ENCODE measurements around the gene FCER1G.

Gene FCER1G

DNA sequence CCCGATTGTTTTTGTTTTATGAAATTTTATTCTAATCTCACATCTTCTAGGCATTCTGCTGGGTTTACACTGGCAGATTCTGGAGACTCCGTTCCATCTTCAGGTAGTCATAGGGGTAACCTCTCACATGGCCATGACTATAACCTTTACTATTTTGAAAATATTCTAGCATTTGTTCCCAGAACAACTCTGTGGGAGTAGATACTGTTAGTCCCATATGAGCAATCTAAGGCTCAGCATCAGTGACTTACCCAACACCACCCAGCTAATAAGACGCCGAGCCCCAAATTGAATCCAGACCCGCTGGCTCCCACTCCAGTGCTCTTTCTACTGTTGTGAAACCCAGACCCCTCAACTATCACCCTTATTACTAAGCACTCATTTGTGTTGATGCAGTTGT is 26.1 kb upstream of the FCER1G start:
- DNase-seq: no peak

DNA sequence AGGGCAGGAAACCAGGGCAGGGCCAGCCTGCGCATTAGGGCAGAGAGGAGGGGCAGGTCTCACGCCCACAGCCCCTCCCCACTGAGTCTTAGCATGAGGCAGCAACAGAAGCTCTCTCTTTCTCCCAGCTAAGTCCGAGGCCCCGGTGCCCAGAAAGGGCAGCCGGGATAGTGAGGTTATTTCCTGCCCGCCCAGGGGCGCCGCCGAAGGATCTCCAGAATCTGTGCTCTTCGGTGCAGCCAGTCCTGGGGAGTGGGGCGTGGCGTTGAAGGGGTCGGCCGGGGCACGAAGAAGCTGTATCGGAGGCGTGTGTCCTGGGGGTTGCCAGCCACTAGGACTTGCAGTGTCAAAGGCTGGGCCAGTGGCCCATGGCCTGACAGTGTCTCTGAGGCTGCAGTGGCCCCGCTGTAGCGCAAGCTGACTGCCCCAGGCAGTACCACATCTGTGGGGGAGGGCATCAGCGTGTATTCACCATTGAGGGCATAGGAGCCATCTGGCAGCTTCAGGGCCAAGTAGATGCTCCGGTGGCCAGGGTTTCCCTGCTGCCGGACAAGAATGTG is 24.1 kb upstream of the FCER1G start:
- DNase-seq: no peak

DNA sequence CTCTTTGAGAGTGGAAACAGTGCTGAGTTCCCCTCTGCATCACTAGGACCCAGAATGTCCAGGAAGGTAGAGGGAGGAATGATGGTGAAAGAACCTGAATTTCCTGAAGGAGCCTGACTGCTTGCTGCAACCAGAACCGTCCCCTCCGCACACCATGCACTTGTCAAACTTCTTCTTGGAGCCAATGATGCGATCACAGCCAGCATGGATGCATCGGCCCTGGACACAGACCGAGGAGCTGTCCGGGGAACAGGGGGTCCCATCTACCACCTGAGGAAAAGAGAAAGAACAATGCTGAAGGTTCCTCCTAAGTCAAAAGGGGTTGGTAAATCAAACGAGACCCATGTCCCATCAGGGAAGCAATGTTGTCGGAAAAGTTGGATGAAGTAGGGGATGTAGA is 23.1 kb upstream of the FCER1G start:
- DNase-seq: no peak

DNA sequence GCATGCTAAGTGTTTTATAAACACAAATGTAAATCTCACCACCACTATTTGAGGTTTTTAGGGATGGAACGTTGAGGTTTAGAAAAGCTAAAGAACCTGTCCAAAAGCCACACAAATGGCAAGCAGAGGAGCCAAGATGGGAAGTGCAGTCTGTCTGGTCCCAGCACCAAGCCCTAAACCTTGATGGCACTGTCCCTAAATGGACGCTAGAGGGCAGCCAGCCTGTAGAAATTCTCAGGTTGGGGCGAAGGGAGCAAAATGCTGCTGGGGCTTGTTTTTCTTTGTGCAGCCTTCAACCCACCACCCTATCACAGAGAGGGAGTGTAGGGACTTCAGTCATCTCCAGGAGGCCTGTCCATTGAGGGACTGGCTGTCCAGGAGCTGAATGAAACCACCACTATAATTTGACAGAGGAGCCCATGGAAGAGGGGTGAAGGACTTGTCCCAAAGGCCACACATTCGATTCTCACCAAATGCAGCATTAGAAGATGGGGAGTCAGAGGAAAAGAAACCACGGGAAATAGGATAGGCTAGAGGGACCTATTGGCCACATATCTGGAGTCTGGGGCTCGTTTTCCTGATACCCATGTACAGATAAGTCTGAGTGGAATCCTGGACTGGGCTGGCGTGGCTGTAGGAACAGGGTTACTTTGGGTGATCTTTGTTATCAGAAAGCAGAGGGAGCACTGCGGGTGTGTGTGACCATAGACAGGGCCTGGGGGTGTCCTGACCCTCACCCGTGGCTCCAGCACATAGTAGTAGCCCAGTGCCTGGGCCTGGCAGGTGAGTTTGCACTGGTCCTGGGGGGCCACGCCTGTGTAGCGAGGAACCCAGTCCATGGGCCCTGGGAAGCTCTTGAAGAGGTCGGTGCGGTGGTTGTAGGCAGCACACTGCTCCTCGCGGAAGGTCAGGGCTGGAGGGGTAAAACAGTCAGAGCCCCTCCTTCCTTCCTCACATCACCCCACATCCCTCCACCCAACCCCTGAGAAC is 22.3 kb upstream of the FCER1G start:
- DNase-seq: no peak

DNA sequence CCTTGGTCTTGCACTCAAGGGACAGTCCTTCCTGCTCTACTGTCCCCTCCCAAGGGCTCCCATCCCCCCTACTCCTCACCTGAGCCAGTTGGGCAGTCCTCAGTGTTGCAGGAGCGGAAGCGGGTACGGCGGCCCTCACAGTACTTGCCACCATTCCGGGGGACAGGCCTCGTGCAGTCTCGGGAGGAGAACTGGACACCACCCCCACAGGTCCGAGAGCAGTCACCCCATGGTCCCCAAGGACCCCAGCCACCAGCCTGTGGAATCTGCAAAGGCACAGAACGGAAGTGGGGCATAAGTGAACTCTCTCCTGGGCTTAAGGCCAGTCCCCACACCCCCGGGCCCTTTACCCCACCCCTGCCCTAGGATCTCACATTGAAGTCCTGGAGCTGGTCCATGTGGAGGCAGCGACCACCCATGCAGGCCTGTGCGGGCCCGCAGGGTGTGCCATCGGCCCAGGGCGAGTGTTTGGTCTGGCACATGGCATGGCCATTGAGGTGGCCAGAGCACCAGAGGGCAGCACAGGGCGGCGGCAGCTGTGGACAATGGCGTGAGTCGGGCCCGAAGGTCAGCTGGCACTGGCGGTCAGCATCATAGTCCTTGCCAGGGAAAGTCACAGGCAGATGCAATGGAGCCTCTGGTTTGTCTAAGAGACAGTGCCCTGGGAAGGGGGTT is 21.4 kb upstream of the FCER1G start:
- no peak for DNase-seq

DNA sequence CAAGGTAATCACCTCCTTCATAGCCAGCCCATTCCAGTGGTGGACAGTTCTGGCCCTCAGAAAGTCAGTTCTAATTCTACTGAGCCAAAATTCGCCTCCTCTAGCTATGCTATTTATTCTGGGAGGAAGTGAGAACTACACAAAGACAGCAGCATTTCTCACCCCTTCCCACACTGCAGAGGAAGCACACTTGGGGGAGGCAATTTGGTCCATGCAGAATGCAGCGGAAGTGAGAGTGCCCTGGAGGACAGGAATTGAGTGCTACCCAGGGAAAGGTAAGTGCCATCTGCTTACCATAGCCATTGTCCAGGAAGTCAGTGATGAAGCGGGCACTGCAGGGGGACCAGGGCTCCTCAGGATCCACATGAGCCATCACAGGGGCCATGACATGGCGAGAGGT is 19.9 kb upstream of the FCER1G start:
- no peak for DNase-seq

DNA sequence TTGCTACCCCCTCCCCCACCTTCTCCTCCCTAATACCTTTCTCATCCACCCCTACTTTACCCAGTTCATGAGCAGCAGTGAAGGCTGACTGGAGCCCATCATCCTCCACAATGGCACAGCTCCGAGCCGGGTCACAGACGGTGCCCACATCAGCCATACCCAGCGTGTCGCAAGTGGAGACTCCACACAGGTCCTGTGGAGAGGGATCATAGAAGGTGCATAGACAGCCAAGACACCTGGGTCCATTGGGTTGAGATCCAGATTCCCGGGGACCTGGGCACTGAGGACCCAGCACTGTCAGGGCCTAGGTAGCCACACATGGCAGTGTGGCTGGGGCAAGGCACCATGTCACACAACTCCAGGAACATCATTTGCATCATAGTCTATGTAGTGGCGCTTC is 19.0 kb upstream of the FCER1G start:
- no peak for DNase-seq

DNA sequence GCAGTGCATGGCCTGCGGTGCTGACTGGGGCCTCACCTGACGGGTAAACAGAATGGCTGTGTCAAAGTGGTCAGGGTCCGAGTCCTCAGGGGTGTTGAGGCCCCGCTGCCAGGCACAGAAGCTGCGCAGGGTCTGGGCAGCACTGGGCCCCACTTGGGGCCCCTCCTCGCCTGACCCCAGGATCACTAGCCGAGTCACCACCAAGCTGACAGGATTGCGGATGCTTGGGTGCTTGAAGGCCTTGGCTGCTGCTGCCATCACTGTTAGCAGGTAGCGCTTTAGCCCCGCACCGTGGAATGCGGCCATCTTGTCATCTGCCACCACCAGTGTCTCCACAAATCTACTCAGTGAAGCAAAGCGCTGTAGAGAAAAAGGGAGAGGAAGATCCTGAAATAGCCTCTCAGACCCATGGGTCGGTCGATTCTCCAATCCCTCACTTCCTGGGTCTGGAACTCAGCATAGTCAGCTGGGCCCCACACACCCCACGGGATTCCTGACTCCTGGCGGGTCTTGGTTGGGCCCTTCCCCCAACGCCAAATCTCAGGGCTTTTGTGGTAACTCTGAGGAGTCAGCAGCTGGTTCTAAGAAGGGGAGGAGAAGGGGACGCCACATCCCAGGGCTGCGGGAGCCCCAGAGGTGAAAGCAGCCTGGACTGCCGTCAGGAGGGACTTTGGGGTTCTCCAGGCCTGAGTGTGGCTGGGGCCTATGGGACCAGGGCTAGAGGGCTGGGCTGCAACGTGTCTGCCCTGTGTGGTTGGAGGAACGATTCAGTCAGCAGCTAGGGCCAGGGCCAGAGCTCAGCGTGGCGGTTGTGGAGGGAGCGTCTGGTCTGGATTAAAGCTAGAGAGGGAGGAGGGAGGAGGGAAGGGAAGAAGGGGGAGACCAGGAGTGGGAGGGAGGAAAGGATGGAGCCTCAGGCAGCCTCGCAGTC is 18.3 kb upstream of the FCER1G start:
- DNase-seq: no peak

DNA sequence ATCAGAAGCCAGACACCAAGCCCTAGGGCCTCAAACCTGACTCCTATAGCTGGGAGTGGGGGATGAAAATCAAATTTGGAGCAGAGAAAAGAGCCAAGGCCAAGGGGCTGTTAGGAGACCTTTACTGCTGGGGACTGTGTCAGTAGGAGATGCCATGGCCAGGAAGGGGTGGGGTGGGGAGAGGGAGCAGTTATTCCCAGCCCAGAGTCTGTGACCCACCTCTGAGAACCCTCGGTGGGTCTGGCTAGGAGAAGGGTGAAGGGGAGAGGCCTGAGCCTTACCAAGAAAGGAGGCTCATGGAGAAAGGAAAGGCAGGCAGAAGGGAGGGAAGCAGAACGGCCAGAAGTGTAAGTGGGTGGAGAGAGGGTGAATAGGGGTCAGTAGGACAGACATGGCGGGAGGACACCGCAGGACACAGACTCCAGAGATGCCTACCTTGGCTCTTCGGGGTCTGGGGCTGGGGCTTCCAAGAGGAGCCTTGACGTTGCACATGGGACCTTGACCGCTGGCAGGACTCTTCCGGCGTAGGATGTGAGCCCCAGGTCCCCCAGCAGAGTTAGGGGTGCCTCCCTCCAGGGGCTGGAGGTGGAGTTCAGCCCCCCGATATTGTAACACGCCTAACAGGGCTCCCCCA is 17.4 kb upstream of the FCER1G start:
- no peak for DNase-seq

DNA sequence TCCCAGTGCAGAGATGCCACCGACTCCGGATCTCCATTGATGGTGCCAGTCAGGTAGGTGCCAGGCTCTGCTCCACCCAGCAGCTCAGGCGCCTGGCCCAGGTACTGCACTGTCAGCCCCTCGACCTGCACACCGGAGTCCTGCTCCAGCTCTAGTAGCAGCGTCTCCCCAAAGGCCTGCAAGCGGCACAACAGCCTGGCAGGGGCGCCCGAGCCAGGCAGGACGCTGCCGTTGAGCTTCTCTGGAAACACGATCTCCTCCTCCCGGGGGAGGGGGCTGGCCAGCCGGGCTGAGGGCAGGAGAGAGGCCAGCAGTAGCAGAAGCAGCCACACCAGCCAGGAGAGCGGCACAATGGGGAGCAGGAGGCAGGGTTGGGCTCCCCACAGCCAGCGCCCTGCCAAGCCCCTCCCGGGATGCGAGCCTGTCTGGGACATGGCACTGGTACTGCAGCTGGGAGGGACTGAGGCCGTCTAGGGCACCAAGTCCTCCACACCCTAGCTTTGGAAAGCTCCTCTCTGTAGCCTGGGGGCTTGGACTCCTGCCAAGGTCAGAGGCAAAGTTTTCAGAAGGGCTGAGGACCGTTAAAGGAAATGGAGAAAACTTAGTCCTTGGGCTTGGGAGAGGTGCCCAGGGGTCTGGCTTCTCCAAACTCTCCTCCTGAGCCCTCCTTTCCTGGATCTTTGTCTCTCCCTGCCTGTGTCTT is 16.8 kb upstream of the FCER1G start:
- DNase-seq: no peak

DNA sequence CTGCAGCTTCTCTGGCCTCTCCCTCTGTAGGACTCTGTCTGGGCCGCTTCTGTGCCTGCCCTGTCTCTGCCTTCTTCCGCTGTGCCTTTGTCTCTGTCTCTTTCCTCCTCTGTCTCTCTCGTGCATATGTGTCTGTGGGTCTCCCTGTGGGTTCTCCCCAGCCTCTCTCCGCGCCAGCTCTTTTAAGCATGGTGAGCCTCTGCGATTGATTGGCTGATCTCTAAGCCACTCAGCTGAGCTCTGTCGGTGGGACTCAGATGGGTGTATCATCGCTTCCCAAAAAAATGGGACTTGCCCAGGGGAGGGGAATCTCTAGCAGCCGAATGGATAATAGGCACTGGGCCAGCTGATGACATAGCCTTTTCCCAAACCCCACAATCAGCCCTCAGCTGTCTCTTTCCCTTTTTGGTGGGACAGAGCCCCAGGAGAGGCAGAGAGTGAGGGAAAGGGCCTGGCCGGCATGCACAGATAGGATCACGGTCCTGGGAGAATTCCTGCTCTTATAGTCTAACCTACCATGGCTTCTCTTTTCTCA is 16.1 kb upstream of the FCER1G start, which contains the start of gene ADAMTS4:
Gene ADAMTS4 (minus strand): TSS at position 158 of the 535 bp plus-strand sequence. CDS start 427 bp downstream, outside the sequence.
- no peak for DNase-seq

DNA sequence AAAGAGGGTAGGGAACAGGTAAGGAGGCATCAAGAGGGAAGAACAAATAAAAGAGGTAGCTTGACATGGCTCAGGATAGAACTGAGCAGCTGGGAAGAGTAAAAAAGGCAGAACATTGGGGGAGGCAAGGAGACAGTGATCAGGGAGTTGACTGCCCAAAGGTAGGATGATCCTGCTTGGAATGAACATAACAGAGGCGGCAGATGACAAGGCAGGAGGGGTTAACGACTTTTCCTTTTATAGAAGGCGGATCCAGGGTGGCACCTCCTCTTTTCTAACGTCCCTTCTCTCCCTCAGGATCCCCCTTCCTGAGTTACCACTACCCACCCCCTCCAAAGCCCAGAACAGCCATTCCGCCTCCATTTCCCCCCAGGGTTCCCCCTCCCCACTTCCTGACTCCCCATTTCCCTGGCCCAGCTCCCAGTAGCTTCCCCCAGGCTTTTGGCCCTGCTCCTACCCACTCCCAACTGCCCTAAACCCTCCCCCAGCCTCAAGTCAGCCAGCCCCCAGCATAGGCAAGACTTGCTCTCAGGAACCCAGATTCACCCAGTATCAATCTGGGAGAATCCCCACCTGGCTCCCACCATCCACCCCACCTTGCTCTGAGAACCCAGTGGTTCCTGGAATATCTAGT is 15.5 kb upstream of the FCER1G start:
- DNase-seq: no peak

DNA sequence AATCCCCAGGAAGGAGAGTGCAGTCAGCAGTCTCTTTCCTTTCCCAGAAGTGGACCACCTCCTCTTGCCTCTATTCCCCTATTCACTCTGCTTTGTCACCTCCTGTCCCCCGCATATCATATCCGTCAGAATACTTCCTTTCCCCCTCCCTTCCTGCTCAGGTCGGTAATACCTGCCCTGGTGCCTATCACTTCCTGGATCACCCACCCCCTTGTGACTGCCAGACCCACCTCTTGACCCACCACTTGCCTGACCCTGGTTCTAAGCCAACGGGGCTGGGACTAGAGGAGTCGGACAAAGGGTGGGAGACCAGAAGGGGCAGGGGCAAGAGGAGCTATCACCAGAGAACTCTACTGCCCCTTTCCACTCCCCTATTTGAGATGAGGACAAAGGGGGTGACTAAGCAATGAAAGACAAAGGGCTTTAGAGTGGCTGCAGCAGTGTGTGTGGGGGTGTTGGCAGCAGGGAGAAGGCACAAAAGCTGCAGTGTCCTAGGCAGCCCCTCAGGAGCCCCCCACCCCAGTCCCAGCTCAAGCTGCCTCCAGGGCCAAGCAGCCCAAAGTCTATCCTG is 14.6 kb upstream of the FCER1G start:
- DNase-seq: no peak

DNA sequence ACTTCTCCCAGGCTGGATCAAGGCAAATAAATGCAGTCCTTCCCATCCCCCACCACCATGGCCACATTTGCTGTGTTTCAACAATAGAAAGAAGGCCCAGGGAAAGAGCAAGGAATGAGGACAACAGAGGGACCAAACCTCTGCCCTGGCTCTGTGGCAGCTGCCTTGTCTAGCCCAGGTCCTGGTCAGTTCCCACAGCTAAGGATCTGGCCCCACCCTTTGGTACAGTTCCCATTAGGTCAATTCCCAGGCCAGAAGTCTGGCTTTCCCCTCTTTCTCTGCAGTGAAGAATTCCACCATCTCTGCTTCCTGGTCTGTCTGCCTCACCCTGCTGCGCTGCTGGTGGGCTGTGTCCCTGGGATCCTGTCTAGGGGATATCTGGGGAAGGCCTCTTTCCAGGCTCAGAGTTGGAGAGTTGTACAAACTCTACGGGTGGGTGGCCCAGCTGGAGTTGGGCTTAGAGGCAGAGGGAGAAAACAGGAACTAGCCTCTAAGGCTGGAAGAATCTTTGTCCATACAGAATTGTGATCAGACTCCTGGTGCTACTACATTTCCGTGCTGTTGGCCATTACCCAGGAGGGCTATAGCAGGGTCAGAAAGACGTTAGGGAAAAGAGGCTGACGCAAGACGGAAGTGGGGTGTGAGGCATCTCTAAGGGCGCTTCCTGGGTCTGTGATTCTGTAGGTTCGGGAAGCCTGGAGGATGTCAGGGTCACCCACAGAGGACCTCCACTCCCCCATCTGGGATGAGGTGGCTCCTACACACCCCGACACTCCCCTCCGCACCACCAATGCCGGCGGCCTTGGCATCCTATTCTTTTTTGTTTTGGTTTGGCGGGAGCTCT is 13.9 kb upstream of the FCER1G start:
- no peak for DNase-seq

DNA sequence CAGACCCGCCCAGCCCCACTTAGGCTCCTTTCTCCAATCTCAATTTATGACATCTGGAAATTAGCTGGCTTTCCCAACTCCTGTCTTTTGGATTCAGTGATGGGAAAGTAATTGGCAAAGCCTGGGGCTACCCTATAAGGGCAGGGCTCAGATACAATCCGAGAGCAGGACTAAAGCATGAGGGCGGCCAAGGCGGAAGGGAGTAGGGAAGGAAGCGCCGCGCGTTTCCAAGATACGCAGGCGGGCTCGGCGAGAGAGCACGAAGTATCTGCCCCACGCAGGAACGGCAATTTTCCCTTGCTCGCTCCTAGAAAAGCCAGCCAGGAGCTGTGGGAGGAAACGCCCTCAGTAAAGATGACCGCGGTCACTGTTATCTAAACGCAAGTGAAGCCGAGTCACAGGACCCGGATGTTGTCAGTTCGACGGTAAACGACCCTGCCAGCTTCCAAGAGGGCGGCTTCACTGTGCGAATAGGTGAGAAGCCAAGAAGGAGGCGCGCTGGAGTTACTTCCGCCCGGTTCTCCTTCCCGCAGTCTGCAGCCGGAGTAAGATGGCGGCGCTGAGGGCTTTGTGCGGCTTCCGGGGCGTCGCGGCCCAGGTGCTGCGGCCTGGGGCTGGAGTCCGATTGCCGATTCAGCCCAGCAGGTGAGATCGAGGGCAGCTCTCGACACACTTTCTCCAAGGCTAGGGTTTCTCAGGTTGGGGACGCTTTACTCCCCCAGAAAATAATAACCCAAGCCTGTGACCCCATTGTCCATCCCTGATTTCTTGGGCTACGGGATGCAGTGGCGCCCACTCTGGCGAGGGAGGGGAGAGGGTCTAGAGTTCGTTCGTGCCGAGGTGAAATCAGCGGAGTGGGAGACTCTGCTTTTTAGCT is 13.0 kb upstream of the FCER1G start, which contains the start of gene NDUFS2:
Gene NDUFS2 (plus strand): TSS at position 532 of the 877 bp plus-strand sequence. CDS start 19 bp downstream, at position 551.
- DNase-seq: peak; percentile 67

DNA sequence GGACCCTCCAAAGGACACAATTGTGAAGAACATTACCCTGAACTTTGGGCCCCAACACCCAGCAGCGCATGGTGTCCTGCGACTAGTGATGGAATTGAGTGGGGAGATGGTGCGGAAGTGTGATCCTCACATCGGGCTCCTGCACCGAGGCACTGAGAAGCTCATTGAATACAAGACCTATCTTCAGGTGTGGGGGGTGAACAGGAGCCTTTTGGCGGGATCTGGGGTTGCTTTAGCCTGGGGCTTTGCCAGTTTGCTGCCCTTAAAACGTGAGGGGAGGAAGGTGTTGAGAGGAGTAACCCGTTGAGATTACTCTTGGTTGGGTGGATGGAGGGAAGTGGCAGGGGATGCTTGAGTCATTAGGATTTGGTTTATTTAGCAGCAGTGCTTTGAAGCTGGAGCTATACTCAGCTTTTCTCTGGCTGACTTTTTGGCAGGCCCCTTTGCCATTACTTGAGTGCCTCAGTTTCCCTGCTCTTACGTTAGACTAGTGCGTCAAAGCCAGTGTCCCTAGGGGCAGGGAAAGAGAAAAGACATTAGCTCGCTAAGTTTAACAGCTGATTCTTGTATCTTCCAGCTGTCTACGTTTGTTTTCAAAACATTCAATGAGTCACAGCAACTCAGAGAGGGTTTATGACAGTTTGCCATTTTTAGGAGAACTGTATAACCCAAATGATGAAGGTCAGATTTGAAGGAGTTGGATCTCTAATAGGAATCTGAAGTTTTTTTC is 8.5 kb upstream of the FCER1G start:
- no peak for DNase-seq

DNA sequence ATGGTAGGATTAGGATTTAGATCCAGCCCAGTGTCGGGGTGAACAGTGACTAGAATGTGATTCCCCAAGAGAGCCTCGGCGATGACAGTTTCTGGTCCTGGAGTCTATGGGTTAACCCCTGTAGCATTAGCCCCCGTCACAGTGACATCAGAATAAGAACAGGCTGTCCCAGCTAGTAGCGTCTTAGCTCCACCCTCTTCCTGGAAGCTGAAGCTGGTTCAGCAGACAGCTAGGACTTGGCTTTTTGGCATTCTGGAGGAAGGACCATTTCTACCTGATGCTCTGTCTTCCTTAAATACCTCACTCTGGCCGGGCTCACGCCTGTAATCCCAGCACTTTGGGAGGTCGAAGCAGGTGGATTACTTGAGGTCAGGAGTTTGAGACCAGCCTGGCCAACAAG is 7.9 kb upstream of the FCER1G start:
- DNase-seq: no peak

Measured in activated gamma-delta T cell (primary cell).